NT2/D1 (cell line): ENCODE measurements around the gene RTN4RL1.

Source experiments
- SUZ12 ChIP-seq: IDR thresholded peaks from 2 replicates; pipeline ENCODE4 v1.6.1; 2011; ENCODE audit not compliant: insufficient read length, insufficient read depth; ENCODE audit errors: extremely low read depth
- YY1 ChIP-seq: IDR thresholded peaks from 2 replicates; pipeline ENCODE4 v1.6.1; 2011; ENCODE audit not compliant: insufficient read length, insufficient read depth
- ZNF274 ChIP-seq: IDR thresholded peaks from 2 replicates; pipeline ENCODE4 v1.6.1; 2011; ENCODE audit warnings: mild to moderate bottlenecking, low read depth, low read length

GRCh38 chr17:1918346-1919162 lies 106.6 kb downstream of the RTN4RL1 start:
- TF ChIP-seq SUZ12 (no peak), YY1 (no peak), ZNF274 (no peak)
